ENCODE measurements around the gene CCDC150. TPM values are rescaled to one million over a fixed set of nuclear protein-coding genes. Genes with fewer than 3 reads are reported as not detected.

CCDC150 gene
- total RNA-seq, 3 donors from 2014 or later = 2.1 to 5.3 (median 3.1) TPM

DNA sequence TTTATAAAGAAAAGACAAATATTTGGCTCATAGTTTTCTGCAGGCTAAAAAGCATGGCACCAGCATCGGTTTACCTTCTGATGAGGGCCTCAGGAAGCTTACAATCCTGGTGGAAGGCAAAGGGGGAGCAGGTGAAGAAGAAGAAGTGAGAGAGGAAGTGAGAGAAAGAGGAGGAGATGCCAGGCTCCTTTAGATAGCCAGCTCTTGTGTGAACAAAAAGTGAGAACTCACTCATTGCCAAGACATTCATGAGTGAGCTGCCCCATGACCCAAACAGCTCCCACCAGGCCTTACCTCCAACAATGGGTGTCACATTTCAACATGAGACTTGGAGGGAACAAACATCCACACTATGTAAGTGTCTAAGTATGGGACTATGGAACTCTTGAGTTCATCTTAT, 14.3 kb downstream of the CCDC150 start:
- no peak for ATAC-seq

DNA sequence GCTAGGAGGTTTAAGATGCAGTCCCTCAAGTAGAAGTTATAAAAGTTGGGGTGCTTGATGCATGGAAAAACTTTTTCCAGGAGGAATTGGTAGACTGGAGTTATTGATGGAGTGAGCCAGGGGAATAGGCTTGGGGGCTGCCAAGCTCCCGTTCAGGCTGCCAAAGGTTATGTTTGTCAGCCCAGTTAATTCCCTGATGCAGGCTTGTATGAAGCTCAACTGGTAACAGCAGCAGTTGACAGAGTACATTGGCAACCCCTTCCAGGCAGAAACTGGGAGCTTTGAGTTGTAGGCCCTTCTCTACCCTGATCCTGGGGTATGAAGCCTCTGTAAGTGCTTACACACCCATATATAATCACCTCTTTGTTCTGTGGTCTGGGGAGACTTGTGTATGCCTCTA, 16.2 kb downstream of the CCDC150 start:
- DNase-seq (no peak), ATAC-seq (no peak)
- intact Hi-C loops (cut with DNase I, micrococcal nuclease) = no loop called here
- Histone ChIP-seq H3K4me1 (ENCODE audit: low read depth) (no peaks in the 10 kb centered on the region), H3K4me3 (no peak overlapping the region), H3K36me3 (ENCODE audit: low read depth) (no peaks in the 10 kb centered on the region), H3K9me3 (peaks cover 26% of the 10 kb centered on the region)
- TF ChIP-seq, protein P1, sequence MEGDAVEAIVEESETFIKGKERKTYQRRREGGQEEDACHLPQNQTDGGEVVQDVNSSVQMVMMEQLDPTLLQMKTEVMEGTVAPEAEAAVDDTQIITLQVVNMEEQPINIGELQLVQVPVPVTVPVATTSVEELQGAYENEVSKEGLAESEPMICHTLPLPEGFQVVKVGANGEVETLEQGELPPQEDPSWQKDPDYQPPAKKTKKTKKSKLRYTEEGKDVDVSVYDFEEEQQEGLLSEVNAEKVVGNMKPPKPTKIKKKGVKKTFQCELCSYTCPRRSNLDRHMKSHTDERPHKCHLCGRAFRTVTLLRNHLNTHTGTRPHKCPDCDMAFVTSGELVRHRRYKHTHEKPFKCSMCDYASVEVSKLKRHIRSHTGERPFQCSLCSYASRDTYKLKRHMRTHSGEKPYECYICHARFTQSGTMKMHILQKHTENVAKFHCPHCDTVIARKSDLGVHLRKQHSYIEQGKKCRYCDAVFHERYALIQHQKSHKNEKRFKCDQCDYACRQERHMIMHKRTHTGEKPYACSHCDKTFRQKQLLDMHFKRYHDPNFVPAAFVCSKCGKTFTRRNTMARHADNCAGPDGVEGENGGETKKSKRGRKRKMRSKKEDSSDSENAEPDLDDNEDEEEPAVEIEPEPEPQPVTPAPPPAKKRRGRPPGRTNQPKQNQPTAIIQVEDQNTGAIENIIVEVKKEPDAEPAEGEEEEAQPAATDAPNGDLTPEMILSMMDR (IDR thresholded peaks at IDR 0.05) = no peak

More for the DNA sequence above, 14.3 kb downstream of the CCDC150 start:
- no peaks in the 10 kb centered on the region for H3K36me3 ChIP-seq (ENCODE audit: low read depth)
- H3K4me3 ChIP-seq = no peak overlapping the region
- no peaks in the 10 kb centered on the region for H3K4me1 ChIP-seq (ENCODE audit: low read depth)
- no peak for DNase-seq
- H3K9me3 ChIP-seq = peaks cover 38% of the 10 kb centered on the region
- intact Hi-C loops (cut with DNase I, micrococcal nuclease) = no loop called here
- TF ChIP-seq, protein P1 (IDR thresholded peaks at IDR 0.05) = no peak

- intact Hi-C loops (cut with DNase I, micrococcal nuclease) = no loop called here
- Histone ChIP-seq H3K36me3 (ENCODE audit: low read depth) (no peaks in the 10 kb centered on the region), H3K9me3 (peaks cover 11% of the 10 kb centered on the region), H3K4me3 (no peak overlapping the region), H3K4me1 (ENCODE audit: low read depth) (no peaks in the 10 kb centered on the region)
- ATAC-seq = no peak
- DNase-seq = no peak
- TF ChIP-seq, protein P1 (IDR thresholded peaks at IDR 0.05) = no peak
Measured at GRCh38 chr2:196657333-196657732, 17.8 kb downstream of the CCDC150 start.

GRCh38 chr2:196659844-196660243, 20.3 kb downstream of the CCDC150 start:
- DNase-seq (no peak), ATAC-seq (no peak)
- Histone ChIP-seq H3K36me3 (ENCODE audit: low read depth) (no peaks in the 10 kb centered on the region), H3K9me3 (no peaks in the 10 kb centered on the region), H3K4me1 (ENCODE audit: low read depth) (no peaks in the 10 kb centered on the region), H3K4me3 (no peak overlapping the region)
- intact Hi-C loops (cut with DNase I, micrococcal nuclease) = no loop called here
- TF ChIP-seq, protein P1 (IDR thresholded peaks at IDR 0.05) = no peak

- Histone ChIP-seq H3K4me3 (no peak overlapping the region), H3K36me3 (ENCODE audit: low read depth) (no peaks in the 10 kb centered on the region), H3K9me3 (no peaks in the 10 kb centered on the region), H3K4me1 (ENCODE audit: low read depth) (no peaks in the 10 kb centered on the region)
- intact Hi-C loops (cut with DNase I, micrococcal nuclease) = no loop called here
- no peak for ATAC-seq
- no peak for DNase-seq
- TF ChIP-seq, protein P1 (IDR thresholded peaks at IDR 0.05) = no peak
Measured at GRCh38 chr2:196660244-196660643, 20.7 kb downstream of the CCDC150 start.

- intact Hi-C loops (cut with DNase I, micrococcal nuclease) = no loop called here
- Histone ChIP-seq H3K4me3 (no peak overlapping the region), H3K9me3 (no peaks in the 10 kb centered on the region), H3K36me3 (ENCODE audit: low read depth) (no peaks in the 10 kb centered on the region), H3K4me1 (ENCODE audit: low read depth) (no peaks in the 10 kb centered on the region)
- ATAC-seq = no peak
- TF ChIP-seq, protein P1 (IDR thresholded peaks at IDR 0.05) = no peak
- DNase-seq = no peak
Measured at GRCh38 chr2:196670342-196670741, 30.8 kb downstream of the CCDC150 start.
